ENCODE measurements around the gene SH3RF3. TPM values are rescaled to one million over a fixed set of nuclear protein-coding genes. Genes with fewer than 3 reads are reported as not detected.

SH3RF3 gene
- total and polyA plus RNA-seq, 10 of the 15 experiments (the other 5 are each of a cell fraction or from before 2014, with no cell fraction given) = 0.08 to 8.8 (median 2.3) TPM

DNA sequence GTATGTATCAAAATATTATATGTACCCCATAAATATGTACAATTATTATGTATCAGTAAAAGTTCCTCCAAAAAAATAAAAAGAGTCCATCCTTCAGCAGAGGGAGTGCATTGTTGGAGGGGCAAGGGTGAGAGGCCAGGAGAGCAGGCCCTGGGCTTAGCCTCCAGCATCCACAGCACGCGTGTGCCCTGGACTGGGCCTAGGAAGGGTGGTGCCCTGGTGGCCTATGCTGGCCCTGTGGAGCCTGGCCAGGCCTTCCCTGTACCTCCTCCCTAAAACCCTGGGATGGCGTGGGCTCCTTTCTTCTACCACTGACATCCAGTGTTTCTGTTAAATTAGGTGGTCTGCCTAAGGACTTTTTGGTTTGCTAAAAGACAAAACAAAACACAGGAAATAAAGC, 93.4 kb downstream of the SH3RF3 start (continued):
- no peak for TF ChIP-seq PML (IDR thresholded peaks at IDR 0.05; ENCODE audit: low read length)
- TF ChIP-seq SUPT20H (IDR thresholded peaks at IDR 0.05; ENCODE audit: borderline replicate concordance, control insufficient read depth, low read depth, low read length) = no peak
- no peak for TF ChIP-seq HCFC1 (IDR thresholded peaks at IDR 0.05; ENCODE audit: low read length)
- TF ChIP-seq, protein P1, sequence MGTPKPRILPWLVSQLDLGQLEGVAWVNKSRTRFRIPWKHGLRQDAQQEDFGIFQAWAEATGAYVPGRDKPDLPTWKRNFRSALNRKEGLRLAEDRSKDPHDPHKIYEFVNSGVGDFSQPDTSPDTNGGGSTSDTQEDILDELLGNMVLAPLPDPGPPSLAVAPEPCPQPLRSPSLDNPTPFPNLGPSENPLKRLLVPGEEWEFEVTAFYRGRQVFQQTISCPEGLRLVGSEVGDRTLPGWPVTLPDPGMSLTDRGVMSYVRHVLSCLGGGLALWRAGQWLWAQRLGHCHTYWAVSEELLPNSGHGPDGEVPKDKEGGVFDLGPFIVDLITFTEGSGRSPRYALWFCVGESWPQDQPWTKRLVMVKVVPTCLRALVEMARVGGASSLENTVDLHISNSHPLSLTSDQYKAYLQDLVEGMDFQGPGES (IDR thresholded peaks at IDR 0.05) = no peak
- TF ChIP-seq NRF1 (conservative IDR thresholded peaks at IDR 0.05; ENCODE audit: low read depth, low read length) = no peak

DNA sequence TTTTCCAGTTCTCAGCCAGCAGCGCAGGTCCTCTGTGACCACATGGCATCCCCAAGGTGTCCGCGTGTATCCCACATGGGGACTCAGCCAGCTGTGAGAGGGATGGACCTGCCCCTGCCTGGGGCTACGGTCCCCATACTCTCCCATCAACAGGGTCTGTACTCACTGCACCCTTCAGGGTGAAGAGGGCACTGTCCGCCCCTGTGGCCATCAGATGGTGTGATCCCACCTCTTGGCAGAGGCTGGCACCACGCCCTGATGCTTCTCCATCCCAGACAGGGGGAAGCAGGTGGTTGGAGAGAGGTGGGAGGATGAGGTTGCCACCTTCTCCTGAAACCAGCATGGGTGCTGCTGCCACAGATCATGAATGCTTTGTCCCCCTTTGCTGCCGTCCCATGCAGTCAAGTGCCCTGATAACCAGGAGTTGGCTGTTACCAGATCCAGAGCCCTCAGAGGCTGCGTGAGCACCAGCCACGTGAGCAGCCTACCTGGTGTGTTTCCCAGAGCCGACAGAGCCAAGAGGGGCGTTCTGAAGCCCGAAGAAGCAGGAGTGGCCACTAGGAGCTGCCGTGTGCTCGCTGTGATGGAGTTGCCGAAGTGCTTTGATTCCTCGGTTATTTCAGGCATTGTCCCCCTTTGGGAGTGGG, 93.9 kb downstream of the SH3RF3 start:
- WGBS (ENCODE audit: insufficient coverage, insufficient replicate concordance, low lambda C conversion rate, missing lambda C conversion rate) = 64% methylated on average over 16 of the region's 16 CpGs

More for the DNA sequence above, 93.9 kb downstream of the SH3RF3 start:
- no peak for DNase-seq (ENCODE audit: low read depth, low spot score)
- Histone ChIP-seq H3K27ac (ENCODE audit: control insufficient read depth, insufficient read depth) (no peak overlapping the region), H2AFZ (ENCODE audit: control insufficient read depth, low read depth, low read length) (no peak overlapping the region), H3K4me3 (no peak overlapping the region), H3K4me1 (ENCODE audit: control insufficient read depth, insufficient read depth, low read length) (peaks cover 18% of the 10 kb centered on the region), H3K27me3 (replicated peaks in 1 of 2; ENCODE audit: control insufficient read depth in 2 of 2, insufficient read depth in 2 of 2, low read length in 1 of 2) (no peaks in the 10 kb centered on the region), H3K9me3 (replicated peaks; ENCODE audit: control insufficient read depth, insufficient read depth, low read length) (no peaks in the 10 kb centered on the region), H3K36me3 (ENCODE audit: control insufficient read depth in 2 of 2, insufficient read depth in 2 of 2, low read length in 1 of 2) (no peaks in the 10 kb centered on the region; a peak in 1 of 4 replicates), H3K9ac (ENCODE audit: control insufficient read depth, insufficient read depth, low read length) (no peak overlapping the region), H3K4me2 (ENCODE audit: control insufficient read depth, insufficient read depth) (no peak overlapping the region), H4K20me1 (ENCODE audit: control insufficient read depth, insufficient read depth) (no peaks in the 10 kb centered on the region), H3K79me2 (ENCODE audit: control insufficient read depth, insufficient read depth, low read length) (no peaks in the 10 kb centered on the region)
- no peak for FAIRE-seq
- no peak for ATAC-seq
- BruUV-seq (replicated peaks) = no TSS peak
- in situ Hi-C loops (cut with MboI) (no loop called here), intact Hi-C loops (cut with micrococcal nuclease; ENCODE audit: unreplicated experiment) (no loop called here)
- TF ChIP-seq LARP7 (IDR thresholded peaks at IDR 0.05) (no peak), RB1 (IDR thresholded peaks at IDR 0.05; ENCODE audit: borderline replicate concordance) (no peak), POLR2AphosphoS5 (IDR thresholded peaks at IDR 0.05; ENCODE audit: low read length) (no peak), BMI1 (IDR thresholded peaks at IDR 0.05; ENCODE audit: borderline replicate concordance) (no peak), STAT3 (IDR thresholded peaks at IDR 0.05; ENCODE audit: low read depth, low read length) (no peak), JUND (IDR thresholded peaks at IDR 0.05; ENCODE audit: low read depth, low read length) (no peak)
- RAD21 ChIA-PET (ENCODE audit: unreplicated experiment) = interaction anchor here (1.2 to 4.5 kb wide), 2 partner anchors 15 to 33 kb away, joined by 3 to 30 read pairs; no protein-coding TSS in a partner anchor
- SMC1A ChIA-PET (ENCODE audit: uncharacterized antibody, unreplicated experiment) = interaction anchor here (0.9 to 4.6 kb wide), 5 partner anchors 8 to 90 kb away, joined by 3 to 44 read pairs (median 4); no protein-coding TSS in a partner anchor
- CTCF ChIA-PET = interaction anchor here (1.1 kb wide), 2 partner anchors 21 to 40 kb away, joined by 3 read pairs; no protein-coding TSS in a partner anchor
- POLR2A ChIA-PET = no interaction called here

Data from GM12878 (cell line).